Natural killer cell treated with Interleukin-12 subunit alpha and Interleukin-12 subunit beta and Interleukin-15 and Interleukin-18, amount 100 ng/mL, for 72 hours (primary cell): ENCODE data around the gene VWA3B. TPM values are rescaled to one million over a fixed set of nuclear protein-coding genes. Genes with fewer than 3 reads are reported as not detected.
"Not testable (repeated sequence)": the region's sequence is repeated elsewhere in the genome, so short reads cannot be mapped to it uniquely, and the experiment has no call there.

Experiments used
- ATAC-seq, 2 donors: fragments of 150-1000 bp; cut with Tn5 transposase in 1 of 2; sonication (Bioruptor Pico), chemical (Tn5 transposase) in 1 of 2; 2 replicates each; pipeline ENCODE4 v1.10.0; 2021
- DNase-seq: peaks from one replicate; pipeline ENCODE4 v3.0.0; 2022; ENCODE audit warnings: low spot score
- H3K27ac Mint-ChIP-seq, 2 donors: 1 replicate in 1 of 2; 2 replicates in 1 of 2; pipeline ENCODE4 v1.8.0; 2022; ENCODE audit warnings: mixed read lengths in 2 of 2, mild to moderate bottlenecking in 1 of 2, moderate library complexity in 1 of 2
- H3K27me3 Mint-ChIP-seq, 2 donors: 1 replicate in 1 of 2; 2 replicates in 1 of 2; pipeline ENCODE4 v1.8.0; 2022; ENCODE audit warnings: mixed read lengths in 2 of 2
- H3K36me3 Mint-ChIP-seq: one replicate; pipeline ENCODE4 v1.8.0; 2022; ENCODE audit warnings: mixed read lengths
- H3K4me1 Mint-ChIP-seq, 2 donors: 1 replicate in 1 of 2; 2 replicates in 1 of 2; pipeline ENCODE4 v1.8.0; 2022; ENCODE audit warnings: low read depth in 2 of 2, mixed read lengths in 2 of 2, mild to moderate bottlenecking in 1 of 2
- H3K4me3 Mint-ChIP-seq: one replicate; pipeline ENCODE4 v1.8.0; 2022; ENCODE audit warnings: mixed read lengths
- H3K9me3 Mint-ChIP-seq: 2 replicates; pipeline ENCODE4 v1.8.0; 2022; ENCODE audit warnings: mixed read lengths
- total RNA-seq, 2 donors: library from RNA; stranded (reverse); gene quantifications; one replicate each; pipeline ENCODE4 v1.2.3, GENCODE V29; 2022

The VWA3B gene
- total RNA-seq, 2 donors from 2014 or later = not detected

DNA sequence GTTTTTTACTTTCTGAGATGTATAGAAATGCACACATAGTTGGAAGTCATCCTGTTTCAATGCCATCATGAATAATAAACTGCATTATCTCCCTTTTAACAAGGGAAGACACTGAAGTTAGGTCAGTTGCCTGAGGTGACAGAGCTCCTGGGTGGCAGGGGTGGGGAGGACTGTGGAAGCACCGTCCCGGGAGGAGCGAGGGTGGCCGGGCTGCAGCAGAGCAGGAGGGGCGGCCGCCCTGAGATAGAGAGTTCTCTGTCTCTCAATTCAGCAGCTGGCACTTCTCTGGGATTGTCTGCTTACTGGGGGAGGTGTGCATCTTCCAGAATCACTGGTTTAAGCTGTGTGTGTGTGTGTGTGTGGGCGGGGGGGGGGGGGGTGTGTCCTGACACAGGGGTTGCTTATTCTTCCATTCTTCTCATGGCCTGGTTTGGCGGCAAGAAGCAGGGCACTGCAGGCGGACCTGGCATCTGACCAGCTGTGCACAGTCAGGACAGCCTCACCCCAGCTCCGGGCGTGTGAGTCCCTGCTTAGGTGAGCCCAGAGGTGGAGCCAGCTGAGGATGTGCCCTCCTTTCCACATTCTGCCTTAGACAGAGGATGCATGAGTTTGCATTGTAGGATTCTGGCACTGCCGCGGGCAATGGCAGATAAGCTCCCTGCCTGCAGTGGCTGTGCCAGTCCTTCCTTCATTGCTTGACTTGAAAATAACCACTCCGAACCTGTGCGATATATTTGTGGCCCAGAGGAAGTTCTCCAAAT is 40.4 kb downstream of the VWA3B start:
- Mint-ChIP-seq H3K4me1 (peaks cover 0 to 6% of the 10 kb centered on the region in 2 donors), H3K4me3 (no peak overlapping the region), H3K27me3 (peaks cover 19 to 25% of the 10 kb centered on the region in 2 donors), H3K27ac (no peak overlapping the region), H3K9me3 (no peaks in the 10 kb centered on the region), H3K36me3 (no peaks in the 10 kb centered on the region)
- ATAC-seq (no peak), DNase-seq (no peak)

DNA sequence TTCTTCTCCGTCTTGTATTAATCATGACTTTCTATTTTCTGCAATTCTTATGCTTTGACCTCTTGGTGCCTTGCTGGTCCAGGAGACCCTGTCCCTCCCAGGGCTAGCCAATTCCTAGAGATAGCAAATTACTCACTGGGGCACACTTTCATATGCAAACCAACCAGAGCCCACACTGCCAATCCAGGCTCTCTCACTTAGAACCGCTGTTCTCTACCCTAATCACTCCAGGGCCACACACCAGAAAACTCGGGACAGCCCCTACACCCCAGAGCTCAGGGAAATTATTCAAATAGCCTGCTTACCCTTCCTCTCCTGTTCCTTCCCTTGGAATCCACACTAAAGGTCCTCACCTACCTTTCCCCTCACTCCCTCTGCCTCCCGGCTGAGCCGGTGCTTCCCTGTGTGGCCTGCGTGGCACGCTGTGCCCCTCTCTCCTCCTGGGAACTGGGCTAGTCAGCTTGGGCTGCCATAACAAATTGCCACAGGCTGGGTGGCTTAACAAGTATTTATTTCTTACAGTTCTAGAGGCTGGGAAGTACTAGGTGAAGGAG is 41.7 kb downstream of the VWA3B start:
- H3K27ac Mint-ChIP-seq = peak overlapping the region in 1 of 2 donors; percentile 4
- DNase-seq = no peak
- H3K9me3 Mint-ChIP-seq = no peaks in the 10 kb centered on the region
- H3K4me1 Mint-ChIP-seq = peaks cover 4 to 5% of the 10 kb centered on the region in 2 donors
- H3K4me3 Mint-ChIP-seq = no peak overlapping the region
- ATAC-seq = no peak
- H3K36me3 Mint-ChIP-seq = no peaks in the 10 kb centered on the region
- peaks cover 20 to 21% of the 10 kb centered on the region in 2 donors for H3K27me3 Mint-ChIP-seq

DNA sequence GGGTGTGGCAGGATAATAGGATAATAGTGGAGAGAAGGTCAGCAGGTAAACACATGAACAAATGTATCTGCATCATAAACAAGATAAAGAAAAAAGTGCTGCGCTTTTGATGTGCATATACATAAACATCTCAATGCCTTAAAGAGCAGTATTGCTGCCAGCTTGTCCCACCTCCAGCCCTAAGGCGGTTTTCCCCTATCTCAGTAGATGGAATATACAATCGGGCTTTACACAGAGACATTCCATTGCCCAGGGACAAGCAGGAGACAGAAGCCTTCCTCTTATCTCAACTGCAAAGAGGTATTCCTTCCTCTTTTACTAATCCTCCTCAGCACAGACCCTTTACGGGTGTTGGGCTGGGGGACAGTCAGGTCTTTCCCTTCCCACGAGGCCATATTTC is 43.1 kb downstream of the VWA3B start:
- not testable (repeated sequence) for DNase-seq, H3K36me3 Mint-ChIP-seq, H3K4me3 Mint-ChIP-seq, ATAC-seq, H3K27ac Mint-ChIP-seq, H3K9me3 Mint-ChIP-seq
- Mint-ChIP-seq H3K27me3 (peaks cover 14 to 17% of the 10 kb centered on the region in 2 donors), H3K4me1 (peaks cover 14 to 19% of the 10 kb centered on the region in 2 donors)

DNA sequence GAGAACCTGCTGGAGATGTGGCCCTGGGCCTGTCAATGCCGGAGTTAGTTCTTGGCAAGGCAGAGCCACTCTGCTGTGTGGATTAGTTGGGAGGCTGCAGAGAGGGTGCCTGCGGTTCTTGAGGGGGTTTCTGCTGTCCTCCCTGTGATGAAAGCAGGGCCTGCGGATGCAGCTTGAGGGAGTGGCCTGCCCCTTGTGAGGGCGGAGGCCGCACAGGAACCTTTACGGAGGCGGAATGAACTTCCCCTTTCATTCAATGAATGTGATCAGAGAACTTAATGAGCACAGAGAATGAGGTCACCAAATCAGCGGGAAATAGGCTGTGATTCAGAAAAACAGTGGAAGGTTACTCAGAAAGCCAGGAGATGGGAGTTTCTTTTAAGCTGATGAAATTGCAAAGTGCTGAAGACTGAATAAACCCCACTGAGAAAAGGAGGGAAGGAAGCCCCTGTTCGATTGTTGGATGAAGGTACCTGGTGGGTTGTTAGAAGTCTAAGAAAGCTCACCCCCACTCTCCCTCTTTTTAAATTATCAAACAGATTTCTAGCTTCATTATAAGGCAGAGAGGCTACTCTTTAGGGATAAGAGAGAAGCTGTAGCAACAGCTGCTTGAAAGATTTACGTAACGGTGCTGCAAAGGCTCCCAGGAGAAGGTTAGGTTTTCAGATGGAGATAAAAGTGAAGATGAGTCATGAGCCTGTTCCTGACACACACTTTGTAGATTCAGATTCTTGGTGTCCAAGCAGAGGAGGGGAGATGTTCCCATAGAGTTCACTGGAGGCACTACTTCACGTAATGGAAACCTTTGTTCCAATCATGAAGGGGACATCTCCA is 47.4 kb downstream of the VWA3B start:
- Mint-ChIP-seq H3K36me3 (no peaks in the 10 kb centered on the region), H3K4me3 (peak overlapping the region; percentile 24), H3K27ac (peak overlapping the region; percentile 19 to 85), H3K27me3 (peaks cover 8 to 11% of the 10 kb centered on the region in 2 donors), H3K9me3 (no peaks in the 10 kb centered on the region), H3K4me1 (peaks cover 14 to 22% of the 10 kb centered on the region in 2 donors)
- ATAC-seq (peak; percentile 78 to 96), DNase-seq (peak; percentile 79)

DNA sequence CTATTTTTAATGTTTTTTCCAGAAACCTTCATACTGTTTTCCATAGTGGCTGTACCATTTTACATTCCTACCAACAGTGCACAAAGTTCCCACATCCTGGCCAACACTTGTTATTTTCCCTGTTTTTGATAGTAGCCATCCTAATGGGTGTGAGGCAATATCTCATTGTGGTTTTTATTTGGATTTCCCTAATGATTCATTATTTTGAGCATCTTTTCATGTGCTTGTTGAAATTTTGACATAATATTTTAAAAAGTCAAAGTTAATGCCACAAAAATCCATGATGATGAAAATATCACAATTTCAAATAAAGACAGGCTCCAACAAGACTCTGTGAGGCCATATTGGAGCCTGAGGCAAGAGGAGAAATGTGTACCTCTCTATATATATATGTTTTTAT is 50.2 kb downstream of the VWA3B start:
- peaks cover 14 to 22% of the 10 kb centered on the region in 2 donors for H3K4me1 Mint-ChIP-seq
- no peak overlapping the region for H3K27ac Mint-ChIP-seq
- no peaks in the 10 kb centered on the region for H3K36me3 Mint-ChIP-seq
- H3K4me3 Mint-ChIP-seq = no peak overlapping the region
- no peaks in the 10 kb centered on the region for H3K9me3 Mint-ChIP-seq
- DNase-seq (no peak), ATAC-seq (no peak)
- peaks cover 3 to 8% of the 10 kb centered on the region in 2 donors for H3K27me3 Mint-ChIP-seq

DNA sequence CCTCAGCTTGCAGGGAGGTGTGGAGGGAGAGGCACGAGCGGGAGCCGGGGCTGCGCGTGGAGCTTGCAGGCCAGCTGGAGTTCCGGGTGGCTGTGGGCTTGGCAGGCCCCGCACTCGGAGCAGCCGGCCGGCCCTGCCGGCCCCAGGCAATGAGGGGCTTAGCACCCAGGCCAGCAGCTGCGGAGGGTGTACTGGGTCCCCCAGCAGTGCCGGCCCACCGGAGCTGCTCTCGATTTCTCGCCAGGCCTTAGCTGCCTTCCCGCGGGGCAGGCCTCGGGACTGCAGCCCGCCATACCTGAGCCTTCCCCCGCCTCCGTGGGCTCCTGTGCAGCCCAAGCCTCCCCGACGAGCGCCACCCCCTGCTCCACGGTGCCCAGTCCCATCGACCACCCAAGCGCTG is 52.0 kb downstream of the VWA3B start:
- not testable (repeated sequence) for H3K27ac Mint-ChIP-seq, ATAC-seq, H3K36me3 Mint-ChIP-seq, DNase-seq, H3K27me3 Mint-ChIP-seq, H3K9me3 Mint-ChIP-seq, H3K4me3 Mint-ChIP-seq
- H3K4me1 Mint-ChIP-seq = peaks cover 7 to 14% of the 10 kb centered on the region in 2 donors

DNA sequence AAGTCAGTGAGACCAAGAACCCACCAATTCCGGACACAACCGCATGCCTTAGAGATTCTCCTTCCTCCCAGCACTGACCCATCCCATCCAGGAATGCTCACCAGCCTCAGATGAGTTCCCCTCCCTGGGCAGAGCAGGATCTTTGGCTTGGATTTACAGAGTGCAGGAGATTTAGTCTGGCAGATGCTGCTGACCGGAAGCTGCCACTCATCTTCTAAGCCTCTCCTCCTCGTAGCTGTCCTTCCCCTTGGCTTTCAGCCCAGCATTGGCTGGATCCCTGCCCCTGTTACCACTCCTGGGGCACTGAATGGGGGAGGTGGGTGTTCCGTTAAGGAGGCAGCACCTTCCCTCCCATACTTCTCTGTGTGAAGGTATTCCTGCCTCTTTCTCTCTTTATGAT is 53.2 kb downstream of the VWA3B start:
- Mint-ChIP-seq H3K9me3 (no peaks in the 10 kb centered on the region), H3K4me1 (peaks cover 0 to 3% of the 10 kb centered on the region in 2 donors), H3K27ac (peak overlapping the region in 1 of 2 donors; percentile 43), H3K36me3 (no peaks in the 10 kb centered on the region), H3K4me3 (no peak overlapping the region), H3K27me3 (peaks cover 0 to 3% of the 10 kb centered on the region in 2 donors)
- ATAC-seq (no peak), DNase-seq (no peak)

DNA sequence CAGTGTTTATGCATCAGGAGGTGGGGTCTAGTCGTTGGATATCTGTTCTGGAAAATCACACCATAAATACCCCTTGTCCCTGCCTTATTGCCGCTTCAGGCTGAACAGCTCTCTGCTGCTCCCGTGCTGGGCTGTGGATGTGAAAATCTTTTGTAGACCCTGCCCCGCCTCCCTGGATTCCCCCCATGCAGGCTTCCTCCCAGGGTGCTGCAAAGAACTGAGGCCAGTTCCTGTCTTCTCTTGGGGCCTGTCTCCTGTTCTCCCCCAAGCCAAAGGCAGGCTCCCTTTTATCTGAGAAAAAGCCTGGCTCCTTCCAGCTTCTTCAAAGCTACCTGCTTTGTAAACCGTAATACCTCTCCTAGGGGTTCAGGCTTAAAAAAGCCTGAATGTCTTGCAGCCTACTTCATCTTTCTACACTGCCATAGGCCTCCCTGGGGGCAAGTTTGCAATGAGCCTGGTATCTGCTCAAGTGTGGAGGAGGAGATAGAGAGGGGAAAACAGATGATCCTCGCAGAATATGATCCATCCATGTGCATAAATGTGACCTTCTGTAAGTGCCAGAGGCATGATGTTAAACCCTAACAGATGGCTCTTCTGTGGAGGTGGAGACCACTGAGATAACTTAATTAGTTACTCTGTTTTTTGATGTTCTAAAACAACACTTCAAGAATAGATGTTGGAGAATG is 55.3 kb downstream of the VWA3B start:
- no peak overlapping the region for H3K27ac Mint-ChIP-seq

DNA sequence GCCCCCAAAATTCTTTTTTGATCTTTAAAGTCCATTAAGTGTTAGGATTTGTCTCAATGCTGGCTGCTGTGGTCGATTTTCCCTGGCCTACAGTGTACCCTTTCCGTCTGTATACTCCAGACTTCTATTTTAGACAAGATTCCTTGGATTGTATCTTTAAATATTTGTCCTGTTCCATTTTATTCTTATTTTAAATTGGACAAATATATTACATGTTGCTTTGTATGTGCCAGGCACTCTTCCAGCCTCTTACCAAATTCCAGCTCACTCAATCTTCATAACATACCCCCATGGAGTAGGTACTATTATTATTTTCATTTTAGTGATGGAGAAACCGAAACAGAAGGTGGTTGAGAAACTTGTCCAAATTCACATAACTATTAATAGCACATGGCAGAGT is 58.1 kb downstream of the VWA3B start:
- no peaks in the 10 kb centered on the region for H3K36me3 Mint-ChIP-seq
- H3K4me1 Mint-ChIP-seq = peaks cover 4 to 8% of the 10 kb centered on the region in 2 donors
- peaks cover 0 to 19% of the 10 kb centered on the region in 2 donors for H3K27me3 Mint-ChIP-seq
- H3K27ac Mint-ChIP-seq = no peak overlapping the region
- H3K4me3 Mint-ChIP-seq = no peak overlapping the region
- DNase-seq (no peak), ATAC-seq (no peak)
- H3K9me3 Mint-ChIP-seq = peaks cover 4% of the 10 kb centered on the region

More for the DNA sequence above, 55.3 kb downstream of the VWA3B start:
- ATAC-seq (no peak), DNase-seq (no peak)
- Mint-ChIP-seq H3K9me3 (no peaks in the 10 kb centered on the region), H3K36me3 (no peaks in the 10 kb centered on the region), H3K4me1 (no peaks in the 10 kb centered on the region), H3K4me3 (no peak overlapping the region), H3K27me3 (peaks cover 0 to 12% of the 10 kb centered on the region in 2 donors)

DNA sequence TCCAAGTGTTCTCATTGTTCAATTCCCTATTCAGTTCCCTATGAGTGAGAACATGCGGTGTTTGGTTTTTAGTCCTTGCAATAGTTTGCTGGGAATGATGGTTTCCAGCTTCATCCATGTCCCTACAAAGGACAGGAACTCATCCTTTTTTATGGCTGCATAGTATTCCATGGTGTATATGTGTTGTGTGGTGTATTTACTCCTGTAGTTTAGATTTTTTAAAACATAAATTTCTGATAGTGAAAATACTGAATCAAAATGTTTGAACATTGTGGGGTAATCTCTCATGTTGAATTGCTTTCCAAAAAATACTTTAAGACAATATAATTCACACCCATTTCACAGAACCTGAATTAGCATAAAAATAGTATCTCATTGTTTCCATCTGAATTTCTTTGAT is 60.9 kb downstream of the VWA3B start:
- not testable (repeated sequence) for H3K4me3 Mint-ChIP-seq, H3K36me3 Mint-ChIP-seq, DNase-seq, ATAC-seq, H3K4me1 Mint-ChIP-seq, H3K27ac Mint-ChIP-seq, H3K9me3 Mint-ChIP-seq
- peaks cover 0 to 19% of the 10 kb centered on the region in 2 donors for H3K27me3 Mint-ChIP-seq

DNA sequence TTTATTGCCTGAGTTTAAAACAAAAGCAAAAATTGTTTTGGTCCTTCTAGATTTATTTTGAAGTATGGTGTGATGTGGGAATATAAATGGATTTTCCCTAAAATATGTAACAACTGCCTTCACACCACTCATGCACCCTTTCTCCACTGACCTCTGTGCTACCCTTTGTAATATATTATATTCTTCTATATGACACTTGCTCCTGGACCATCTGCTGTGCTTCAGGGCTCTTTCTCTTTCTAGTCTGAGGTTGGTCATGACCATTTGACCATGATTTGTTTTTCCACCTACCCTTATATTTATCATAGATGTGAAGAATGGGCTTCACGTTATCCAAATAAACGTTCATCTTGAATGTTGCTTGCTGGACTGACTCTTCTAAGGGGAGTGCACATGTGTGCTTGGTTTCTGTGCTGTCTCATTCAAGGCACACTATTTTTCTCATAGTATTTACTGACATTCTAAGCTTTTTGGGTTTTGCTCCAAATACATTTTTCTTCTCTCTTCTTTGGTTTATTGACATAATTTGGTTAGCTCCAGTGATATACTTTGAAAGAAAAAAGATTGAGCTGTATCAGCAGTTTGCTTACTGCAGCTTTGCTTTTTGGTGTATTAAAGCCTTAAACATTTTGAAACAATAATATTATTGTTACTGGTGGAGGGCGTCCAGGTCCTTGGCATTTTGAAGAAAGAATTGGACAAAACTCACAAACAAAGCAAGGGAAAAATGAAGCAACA is 61.8 kb downstream of the VWA3B start:
- DNase-seq = no peak
- no peak for ATAC-seq
- no peak overlapping the region for H3K4me3 Mint-ChIP-seq
- H3K9me3 Mint-ChIP-seq = peaks cover 4% of the 10 kb centered on the region
- H3K36me3 Mint-ChIP-seq = no peaks in the 10 kb centered on the region
- H3K27ac Mint-ChIP-seq = peak overlapping the region in 1 of 2 donors; percentile 46
- peaks cover 0 to 19% of the 10 kb centered on the region in 2 donors for H3K27me3 Mint-ChIP-seq
- peaks cover 4 to 8% of the 10 kb centered on the region in 2 donors for H3K4me1 Mint-ChIP-seq

DNA sequence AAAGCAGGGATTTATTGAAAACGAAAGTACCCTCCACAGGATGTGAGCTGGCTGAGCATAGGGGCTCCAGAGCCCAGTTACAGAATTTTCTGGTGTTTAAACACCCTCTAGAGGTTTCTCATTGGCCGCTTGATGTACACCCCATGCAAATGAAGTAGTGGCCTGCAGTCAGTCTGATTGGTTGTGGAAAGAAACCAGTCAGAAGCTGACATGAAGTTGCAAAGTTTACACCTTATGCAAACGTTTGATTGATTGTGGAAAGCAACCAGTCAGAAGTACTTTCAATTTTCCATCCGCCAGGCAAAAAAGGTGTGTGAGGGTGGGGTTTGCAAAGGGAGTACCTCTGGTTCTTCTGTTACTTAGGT is 62.3 kb downstream of the VWA3B start:
- DNase-seq (no peak), ATAC-seq (peak; percentile 80 to 90)
- Mint-ChIP-seq H3K4me3 (peak overlapping the region; percentile 43), H3K9me3 (peaks cover 4% of the 10 kb centered on the region), H3K27me3 (peaks cover 0 to 19% of the 10 kb centered on the region in 2 donors), H3K27ac (peak overlapping the region in 1 of 2 donors; percentile 46), H3K36me3 (no peaks in the 10 kb centered on the region), H3K4me1 (peaks cover 4 to 8% of the 10 kb centered on the region in 2 donors)

DNA sequence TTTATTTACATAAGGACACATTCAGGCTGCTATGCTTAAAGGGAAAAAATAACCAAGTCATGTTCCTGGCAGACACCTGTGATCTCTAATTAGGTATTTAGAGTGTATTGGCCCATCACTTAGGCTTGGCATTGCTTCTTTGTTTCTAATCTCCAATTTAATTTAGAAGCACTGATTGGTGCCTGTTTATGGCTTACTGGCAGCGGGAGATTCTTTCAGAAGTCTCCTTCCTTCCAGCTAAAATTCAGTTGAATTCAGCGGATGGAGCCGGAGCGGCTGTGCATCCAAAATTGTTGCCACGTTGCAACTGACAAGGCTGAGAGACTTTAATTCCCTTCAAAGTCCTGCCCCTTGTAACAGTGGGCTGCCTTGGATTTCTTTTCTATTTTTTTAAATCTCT is 66.5 kb downstream of the VWA3B start:
- ATAC-seq (no peak), DNase-seq (no peak)
- Mint-ChIP-seq H3K27me3 (peaks cover 5 to 13% of the 10 kb centered on the region in 2 donors), H3K4me3 (no peak overlapping the region), H3K4me1 (peaks cover 4 to 8% of the 10 kb centered on the region in 2 donors), H3K27ac (no peak overlapping the region), H3K9me3 (peaks cover 4% of the 10 kb centered on the region), H3K36me3 (no peaks in the 10 kb centered on the region)
